ENCODE data around the gene BATF. TPM values are rescaled to one million over a fixed set of nuclear protein-coding genes. Genes with fewer than 3 reads are reported as not detected.

The BATF gene
- total RNA-seq, 1 experiment from 2014 or later, result not detected

DNA sequence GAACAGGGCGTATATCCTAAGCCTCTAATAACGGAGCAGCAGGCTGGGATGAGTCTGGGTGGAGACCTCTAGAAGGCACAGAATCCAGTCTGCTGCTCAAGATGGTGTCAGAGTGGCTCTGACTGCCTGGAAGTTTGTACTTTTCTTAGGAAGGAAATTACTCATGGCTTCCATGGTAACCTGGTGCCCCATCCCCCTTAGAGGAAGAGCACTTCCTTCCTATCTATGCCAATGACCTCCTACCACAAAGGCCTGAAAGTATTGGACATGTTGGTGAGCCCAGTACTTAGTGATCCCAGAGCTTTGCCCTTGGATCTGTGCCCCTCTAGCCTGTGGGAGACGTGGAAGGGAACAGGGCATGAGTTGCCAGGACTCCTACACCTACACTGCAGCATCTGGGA is 1.5 kb downstream of the BATF start:
- DNase-seq (ENCODE audit: low read depth), result no peak

DNA sequence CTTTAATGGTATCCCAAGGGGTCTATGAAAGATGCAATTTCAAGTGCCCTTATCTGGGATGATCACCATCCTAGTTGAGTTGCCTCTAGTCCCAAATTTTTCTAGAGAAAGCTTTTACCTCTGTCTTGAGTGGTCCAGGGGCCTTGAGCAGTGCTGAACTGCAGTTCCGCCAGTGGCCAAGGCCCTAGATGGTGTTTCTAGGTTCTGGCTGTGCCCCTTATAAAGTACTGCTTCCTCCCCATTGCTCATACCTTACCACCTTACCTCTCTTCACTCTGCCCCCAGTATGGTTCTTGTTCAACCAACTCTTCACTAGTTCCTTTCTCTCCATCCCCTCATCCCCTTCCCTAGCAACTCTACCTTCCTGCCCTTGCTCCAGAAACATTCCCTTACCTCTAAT is 3.7 kb downstream of the BATF start:
- no peak for DNase-seq (ENCODE audit: low read depth)
- in situ Hi-C loops (cut with HindIII; ENCODE audit: low pct_unique_long_range_greater_than_20kb, low sequenced_read_pairs), result no loop called here

More for the DNA sequence above, 1.5 kb downstream of the BATF start:
- in situ Hi-C loops (cut with HindIII; ENCODE audit: low pct_unique_long_range_greater_than_20kb, low sequenced_read_pairs), result no loop called here

DNA sequence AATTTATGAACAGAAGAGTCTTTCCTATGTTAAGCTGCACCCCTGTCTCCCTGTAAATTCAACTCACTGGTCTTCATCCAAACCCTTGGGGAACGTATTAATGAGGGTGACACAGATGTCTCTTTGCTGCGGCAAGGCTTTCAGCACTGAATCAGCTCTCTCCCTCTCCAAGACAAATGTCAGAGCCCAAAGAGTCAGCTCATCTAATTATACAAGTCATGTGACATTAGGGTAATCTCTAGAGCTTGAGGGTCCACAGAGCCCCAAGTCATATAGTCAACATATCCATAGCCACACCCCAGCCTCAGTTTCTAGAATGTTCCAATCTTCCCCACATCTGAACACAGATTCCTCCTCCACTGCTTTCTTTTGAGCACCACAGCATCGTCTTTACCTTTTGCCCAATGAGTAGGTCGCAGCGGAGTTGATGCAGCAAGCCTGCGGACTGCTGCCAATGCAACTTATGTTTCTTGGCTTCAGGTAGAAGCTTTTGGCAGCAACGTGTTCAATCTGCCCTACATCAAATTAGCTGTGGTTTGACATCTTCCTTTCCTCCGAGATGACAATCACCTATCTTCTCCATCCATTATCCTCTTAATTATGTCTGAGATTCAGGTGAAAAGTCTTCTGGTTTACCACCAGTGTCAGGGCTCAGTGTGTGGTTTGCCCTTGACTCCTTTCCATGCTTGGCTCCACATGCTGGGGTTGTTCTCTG is 5.3 kb downstream of the BATF start:
- in situ Hi-C loops (cut with HindIII; ENCODE audit: low pct_unique_long_range_greater_than_20kb, low sequenced_read_pairs), result no loop called here
- no peak for DNase-seq (ENCODE audit: low read depth)

DNA sequence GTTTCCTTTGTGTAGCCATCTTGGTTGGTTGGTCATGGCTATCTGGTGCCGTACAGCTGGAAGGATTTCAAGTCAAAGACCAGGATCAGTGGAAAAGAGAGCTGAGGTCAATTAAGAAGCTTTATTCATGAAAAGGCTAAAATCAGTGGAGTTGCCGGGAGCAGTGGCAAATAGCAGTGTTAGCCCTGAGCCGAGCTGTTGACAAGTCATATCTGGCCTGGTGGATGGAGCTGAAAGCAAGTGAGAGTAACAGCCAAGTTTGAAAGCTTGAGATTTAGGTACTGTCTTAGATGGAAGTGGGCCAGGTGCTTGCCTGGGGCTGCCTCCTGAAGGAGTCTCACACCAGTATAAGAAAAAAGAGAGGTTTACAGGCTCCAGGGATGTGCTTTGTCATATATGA is 9.0 kb downstream of the BATF start:
- no peak for DNase-seq (ENCODE audit: low read depth)
- in situ Hi-C loops (cut with HindIII; ENCODE audit: low pct_unique_long_range_greater_than_20kb, low sequenced_read_pairs), result no loop called here

DNA sequence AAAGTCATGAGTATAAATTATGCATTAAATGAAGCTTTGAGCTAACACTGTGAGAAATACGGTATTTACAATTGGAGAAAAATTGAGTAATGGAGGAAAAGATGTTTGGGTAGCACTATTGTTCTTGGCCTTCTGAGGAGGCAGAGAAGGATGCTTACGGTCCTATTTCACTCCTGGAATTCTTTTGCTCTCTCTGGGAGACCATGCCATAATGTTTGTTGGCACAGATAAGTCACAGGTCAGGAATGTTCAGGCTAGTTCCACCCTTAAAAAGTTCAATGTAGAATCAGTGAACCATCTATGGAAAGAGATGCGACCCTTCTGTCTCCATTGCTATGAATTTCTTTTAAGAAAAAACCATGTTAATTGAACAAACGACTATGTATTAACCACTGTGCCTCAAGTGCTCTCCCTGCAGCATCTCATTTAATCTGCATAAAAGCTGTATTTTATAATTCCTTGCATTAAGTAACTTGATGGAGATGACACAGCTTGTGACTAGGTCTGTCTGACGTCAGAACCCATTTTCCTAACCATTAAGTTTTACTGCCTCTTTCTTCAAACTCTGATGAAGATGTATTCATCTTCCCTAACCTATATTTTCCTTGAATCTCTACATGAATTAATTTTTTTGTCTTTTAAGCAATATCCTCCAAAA is 9.5 kb downstream of the BATF start:
- DNase-seq (ENCODE audit: low read depth), result peak; percentile 72
- in situ Hi-C loops (cut with HindIII; ENCODE audit: low pct_unique_long_range_greater_than_20kb, low sequenced_read_pairs), result no loop called here

DNA sequence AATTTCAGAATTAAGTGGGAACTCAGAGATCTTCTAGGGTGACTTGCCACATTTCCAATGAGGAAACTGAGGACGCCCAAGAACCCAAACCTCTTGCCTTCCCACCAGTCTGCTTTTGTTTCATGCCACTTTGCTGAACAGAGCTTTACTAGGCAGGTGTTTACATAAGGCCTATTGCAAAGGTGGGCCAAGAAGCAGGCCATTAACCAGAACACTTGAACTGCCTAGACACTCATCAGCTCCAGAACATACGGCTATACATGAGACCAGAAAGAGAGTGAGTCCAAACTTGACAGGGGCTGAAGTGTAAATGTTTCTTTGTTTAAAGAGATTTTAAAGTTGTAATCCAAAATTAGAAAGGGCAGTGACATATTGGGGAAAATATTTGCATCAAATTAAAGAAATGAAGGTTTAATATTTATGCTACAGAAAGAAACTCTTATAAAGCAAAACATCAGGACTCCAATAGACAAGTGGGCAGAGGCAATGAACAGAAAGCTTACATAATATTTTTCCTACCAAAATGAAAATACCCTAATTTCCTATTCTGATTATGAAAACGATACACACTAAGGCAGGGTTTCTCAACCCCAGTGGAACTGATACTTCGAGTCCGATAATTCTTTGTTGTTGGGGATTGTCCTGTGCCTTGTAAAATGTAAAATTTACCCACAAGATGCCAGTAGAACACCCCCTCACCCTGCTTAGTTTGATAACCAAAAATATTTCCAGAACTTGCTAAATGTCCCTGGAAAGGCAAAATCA is 11.7 kb downstream of the BATF start:
- no peak for DNase-seq (ENCODE audit: low read depth)
- in situ Hi-C loops (cut with HindIII; ENCODE audit: low pct_unique_long_range_greater_than_20kb, low sequenced_read_pairs), result no loop called here

DNA sequence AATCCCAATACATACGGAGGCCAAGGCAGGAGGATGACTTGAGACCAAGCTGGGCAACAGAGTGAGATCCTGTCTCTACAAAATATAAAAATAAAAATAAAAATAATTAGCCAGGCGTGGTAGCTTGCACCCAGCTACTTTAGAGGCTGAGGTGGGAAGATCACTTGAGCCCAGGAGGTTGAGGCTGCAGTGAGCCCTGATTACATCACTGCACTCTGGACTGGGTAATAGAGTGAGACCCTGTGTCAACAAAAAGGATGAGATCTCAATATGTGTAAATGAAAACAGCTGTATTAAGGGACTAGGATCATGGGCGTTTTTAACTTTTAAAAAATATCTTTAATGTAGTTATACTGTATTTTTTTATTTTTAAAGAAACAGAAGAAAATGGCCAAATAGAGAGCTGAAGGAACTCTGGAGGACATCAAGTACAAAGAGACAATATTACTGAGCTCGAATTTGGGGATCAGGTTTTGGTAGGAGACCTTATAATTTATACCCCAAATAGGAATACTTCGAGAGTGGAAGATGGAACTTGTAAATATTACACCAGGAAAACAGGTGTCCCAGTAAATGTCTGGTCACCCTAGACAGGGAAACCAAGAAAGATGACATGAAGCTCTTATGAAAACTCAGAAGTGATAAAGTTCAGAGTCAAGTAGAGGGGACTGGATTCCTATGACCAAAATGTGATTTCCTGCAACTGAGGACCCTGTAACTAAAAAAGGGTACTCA is 13.1 kb downstream of the BATF start:
- DNase-seq (ENCODE audit: low read depth), result no peak
- in situ Hi-C loops (cut with HindIII; ENCODE audit: low pct_unique_long_range_greater_than_20kb, low sequenced_read_pairs), result no loop called here

DNA sequence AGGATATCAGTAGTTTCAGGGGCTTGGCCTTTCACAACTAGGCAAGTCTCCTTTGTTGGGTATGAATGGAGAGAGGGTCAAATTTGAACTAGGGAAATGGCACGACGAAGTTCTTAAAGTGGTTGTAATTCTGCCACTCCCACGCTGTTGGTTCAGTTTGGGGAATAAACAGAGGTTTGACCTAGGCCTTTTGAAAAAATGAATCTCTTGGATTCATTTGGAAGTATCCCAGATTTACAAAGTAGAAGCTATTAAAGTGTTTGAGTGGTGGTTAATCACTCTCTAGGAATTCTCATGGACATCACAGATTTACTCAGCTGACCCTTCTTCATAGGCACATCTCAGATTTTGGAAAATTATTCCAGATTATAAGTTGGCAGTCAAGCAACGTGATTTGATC is 14.8 kb downstream of the BATF start:
- in situ Hi-C loops (cut with HindIII; ENCODE audit: low pct_unique_long_range_greater_than_20kb, low sequenced_read_pairs), result no loop called here

DNA sequence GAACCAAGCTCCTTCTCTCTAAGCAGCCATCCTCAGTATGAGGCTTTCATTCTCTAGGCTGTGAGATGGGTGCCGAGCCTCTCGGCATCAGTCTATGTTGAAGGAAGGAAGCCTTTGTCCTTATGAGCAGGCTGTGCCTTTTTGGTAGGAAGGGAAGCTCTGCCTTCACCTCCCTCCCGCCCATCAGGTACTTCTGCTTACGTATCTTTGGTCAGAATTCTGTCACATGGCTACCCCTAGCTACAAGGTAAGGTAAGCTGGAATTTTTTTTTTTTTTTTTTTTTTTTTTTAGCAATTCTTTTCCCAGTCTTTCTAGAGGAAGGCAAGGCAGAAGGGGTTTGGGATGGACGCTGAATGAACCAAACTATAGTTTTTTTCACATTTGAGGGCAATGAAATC is 16.9 kb downstream of the BATF start:
- DNase-seq (ENCODE audit: low read depth), result no peak
- in situ Hi-C loops (cut with HindIII; ENCODE audit: low pct_unique_long_range_greater_than_20kb, low sequenced_read_pairs), result no loop called here

More for the DNA sequence above, 14.8 kb downstream of the BATF start:
- DNase-seq (ENCODE audit: low read depth), result no peak

DNA sequence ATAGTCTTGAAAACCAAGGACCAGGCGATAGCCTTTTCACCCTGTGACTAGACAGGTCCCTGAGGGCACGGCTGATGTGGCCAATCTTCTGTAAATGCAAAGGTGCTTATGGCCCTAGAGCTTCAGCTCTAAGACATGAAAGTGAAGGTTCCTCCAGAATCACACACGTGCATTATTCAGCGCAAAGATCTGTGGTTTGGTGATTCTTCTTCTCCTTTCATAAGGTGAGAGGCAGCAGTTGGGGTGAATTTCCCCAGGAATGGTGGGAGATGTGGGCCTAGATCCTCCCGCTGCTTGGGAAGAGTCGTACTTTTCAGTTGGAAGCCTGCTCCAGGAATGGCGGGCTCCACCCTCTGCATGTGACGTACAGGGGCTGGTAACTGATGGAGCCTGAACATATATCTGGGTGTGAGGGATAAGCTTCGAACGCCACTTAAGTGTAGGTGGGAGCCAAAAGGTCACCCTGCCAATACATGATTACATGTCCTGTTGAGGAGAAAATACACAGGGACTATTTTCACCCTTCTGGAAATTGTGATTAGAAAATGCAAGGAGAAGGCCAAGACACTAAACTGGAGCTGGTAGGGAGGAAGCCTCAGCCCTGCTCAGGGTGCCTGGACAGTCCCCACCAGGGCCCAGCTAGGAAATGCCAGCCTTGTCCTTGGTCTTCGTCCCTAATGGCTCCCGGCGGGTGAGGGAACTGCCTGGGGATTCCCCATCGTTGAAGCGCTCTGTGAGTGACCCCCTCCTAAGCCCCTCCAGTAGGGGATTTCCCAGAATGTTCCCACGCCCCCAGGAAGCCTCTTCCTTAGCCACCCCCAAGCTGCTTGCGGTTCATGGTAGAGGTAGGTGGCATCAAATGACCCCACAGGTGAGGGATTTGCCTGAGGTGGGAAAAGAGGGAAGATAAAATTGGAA is 17.6 kb downstream of the BATF start:
- no peak for DNase-seq (ENCODE audit: low read depth)
- in situ Hi-C loops (cut with HindIII; ENCODE audit: low pct_unique_long_range_greater_than_20kb, low sequenced_read_pairs), result no loop called here

DNA sequence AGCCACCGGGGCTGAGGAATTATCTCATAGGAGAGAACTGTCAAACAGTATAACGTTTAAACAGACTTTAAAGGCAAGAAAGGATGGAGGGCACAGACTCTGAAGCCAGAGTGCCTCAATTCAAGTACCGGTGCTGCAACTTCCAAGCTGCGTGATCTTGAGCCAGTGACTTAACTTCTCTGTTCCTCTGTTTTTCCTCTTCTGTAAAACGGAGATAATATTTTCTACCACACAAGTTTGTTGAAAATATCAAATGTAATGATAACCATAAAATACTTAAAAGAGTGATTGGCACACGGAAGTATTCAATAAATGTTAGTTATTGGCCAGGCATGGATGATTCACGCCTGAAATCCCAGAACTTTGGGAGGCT is 18.2 kb downstream of the BATF start:
- no peak for DNase-seq (ENCODE audit: low read depth)
- in situ Hi-C loops (cut with HindIII; ENCODE audit: low pct_unique_long_range_greater_than_20kb, low sequenced_read_pairs), result no loop called here

DNA sequence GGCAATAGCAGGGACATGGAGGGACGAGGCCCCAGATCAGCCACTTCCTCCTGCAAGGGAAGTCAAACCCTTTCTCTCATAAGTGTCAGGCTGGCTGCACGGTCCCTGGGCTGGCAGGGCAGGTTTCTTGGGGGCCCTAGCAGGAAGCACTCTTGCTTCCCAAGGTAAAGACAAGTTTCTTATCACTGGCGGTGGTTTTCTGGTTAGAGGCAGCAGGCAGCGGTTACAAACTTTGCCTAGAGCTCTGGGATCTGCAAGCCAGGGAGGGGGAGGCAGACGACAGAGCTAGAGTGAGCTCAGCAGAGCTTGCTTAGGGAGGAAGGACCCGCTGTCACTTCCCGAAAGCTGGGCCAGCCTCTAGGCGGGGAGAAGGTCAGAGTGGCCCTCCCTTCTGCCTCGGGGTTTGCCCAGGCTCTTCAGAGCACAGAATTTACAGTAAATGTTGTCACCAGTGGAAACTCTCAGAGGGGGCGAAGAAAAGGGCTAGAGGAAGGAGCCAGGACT is 20.4 kb downstream of the BATF start:
- no peak for DNase-seq (ENCODE audit: low read depth)
- in situ Hi-C loops (cut with HindIII; ENCODE audit: low pct_unique_long_range_greater_than_20kb, low sequenced_read_pairs), result no loop called here

DNA sequence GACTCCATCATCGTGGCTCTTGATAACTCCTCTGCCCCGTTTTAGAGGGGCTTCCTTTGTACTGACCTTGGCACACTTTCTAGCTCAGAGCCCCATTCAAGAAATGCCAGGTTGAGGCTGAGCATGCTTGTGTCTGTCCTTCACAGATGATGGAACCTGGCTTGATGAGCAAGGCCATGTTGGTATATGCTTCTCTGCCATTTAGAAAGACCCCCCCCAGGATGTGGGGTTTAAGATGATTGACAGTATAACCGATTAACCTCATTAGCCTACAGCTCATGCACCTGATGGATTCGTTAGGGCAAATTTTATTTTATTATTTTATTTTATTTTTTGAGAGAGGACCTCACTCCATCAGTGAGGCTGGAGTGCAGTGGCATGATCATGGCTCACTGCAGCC is 21.0 kb downstream of the BATF start:
- no peak for DNase-seq (ENCODE audit: low read depth)
- in situ Hi-C loops (cut with HindIII; ENCODE audit: low pct_unique_long_range_greater_than_20kb, low sequenced_read_pairs), result no loop called here

DNA sequence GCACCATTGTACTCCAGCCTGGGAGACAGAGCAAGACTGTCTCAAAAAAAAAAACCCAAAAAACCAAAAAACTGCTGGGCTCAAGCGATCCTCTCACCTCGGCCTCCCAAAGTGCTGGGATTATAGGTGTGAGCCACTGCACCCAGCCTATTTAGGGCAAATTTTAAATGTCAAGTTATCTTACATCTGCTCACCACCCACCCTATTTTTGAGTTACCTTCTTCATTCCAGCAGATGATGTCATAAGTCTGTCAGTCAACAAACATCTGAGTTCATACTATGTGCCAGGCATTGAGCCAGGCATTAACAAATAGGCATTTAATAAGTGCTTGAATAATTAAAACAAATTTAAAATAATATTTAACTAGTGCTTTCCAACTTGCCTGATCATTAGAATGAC is 21.5 kb downstream of the BATF start:
- DNase-seq (ENCODE audit: low read depth), result no peak
- in situ Hi-C loops (cut with HindIII; ENCODE audit: low pct_unique_long_range_greater_than_20kb, low sequenced_read_pairs), result no loop called here

DNA sequence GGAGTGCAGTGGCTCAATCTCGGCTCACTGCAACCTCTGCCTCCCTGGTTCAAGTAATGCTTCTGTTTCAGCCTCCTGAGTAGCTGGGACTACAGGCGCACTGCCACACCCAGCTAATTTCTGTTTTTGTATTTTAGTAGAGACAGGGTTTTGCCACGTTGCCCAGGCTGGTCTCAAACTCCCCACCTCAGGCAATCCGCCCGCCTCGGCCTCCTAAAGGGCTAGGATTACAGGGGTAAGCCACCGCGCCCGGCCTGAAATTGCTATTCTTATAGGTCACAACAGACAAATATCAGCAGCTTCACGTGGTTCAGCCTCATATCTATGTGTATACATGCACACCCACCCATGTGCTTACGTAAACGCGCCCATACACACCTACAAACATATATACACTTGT is 23.6 kb downstream of the BATF start:
- DNase-seq (ENCODE audit: low read depth), result no peak
- in situ Hi-C loops (cut with HindIII; ENCODE audit: low pct_unique_long_range_greater_than_20kb, low sequenced_read_pairs), result no loop called here

DNA sequence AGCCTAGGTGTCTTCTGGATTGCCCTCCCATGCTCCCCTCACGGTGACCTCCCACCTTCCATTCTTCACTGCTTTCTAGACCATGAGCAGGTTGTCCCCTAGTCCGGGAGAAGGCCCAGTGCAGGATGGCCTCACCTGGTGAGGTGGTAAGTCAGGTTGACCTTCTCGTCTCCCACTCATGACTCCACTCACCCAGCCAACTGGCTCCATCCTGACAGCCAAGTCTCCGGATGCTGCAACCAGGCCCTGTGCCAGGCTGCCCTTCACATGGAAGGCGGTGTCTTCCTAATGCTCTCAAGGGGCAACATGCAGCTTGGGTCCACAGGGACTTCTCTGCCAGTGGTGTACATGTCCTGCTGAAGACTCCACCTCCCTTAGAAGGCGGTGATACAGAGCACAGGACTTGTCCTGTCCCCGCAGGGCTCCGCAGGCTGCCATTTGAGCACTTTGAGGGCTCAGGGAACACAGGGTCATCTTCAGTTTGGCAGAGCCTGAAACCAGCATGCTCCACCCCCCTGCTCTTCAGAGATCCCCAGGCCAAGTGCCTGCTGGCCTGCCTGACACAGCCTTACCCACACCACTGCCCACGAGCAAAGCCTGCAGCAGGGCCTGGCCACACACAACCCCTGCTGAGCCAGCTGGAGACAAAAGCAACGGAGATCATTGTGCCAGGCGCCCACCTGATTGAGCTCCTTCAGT is 25.4 kb downstream of the BATF start:
- in situ Hi-C loops (cut with HindIII; ENCODE audit: low pct_unique_long_range_greater_than_20kb, low sequenced_read_pairs), result no loop called here
- no peak for DNase-seq (ENCODE audit: low read depth)

DNA sequence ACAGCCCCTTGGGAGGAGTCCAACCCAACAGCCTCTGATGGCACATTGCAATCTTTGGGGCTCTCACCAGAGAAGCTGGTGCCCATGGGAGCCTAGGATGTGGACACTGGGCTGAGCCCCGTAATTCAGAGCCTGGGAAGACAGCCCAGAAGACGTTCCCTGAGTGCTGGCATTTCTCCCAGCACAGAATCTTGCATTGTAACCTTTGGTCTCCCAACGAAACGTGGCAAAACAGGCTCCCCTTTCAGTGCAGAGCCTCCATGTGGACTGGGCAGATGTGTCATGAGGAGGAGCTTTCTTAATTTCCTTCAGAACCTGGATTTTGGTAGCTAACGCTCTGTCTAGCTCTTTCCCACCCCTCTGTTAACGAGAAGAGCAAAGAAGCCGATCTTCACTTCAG is 26.3 kb downstream of the BATF start:
- DNase-seq (ENCODE audit: low read depth), result no peak
- in situ Hi-C loops (cut with HindIII; ENCODE audit: low pct_unique_long_range_greater_than_20kb, low sequenced_read_pairs), result no loop called here
